Measurements from ENCODE around the gene GALC. TPM values are rescaled to one million over a fixed set of nuclear protein-coding genes. Genes with fewer than 3 reads are reported as not detected.
"Not testable (repeated sequence)": the region's sequence is repeated elsewhere in the genome, so short reads cannot be mapped to it uniquely, and the experiment has no call there.

The GALC gene
- total and polyA plus RNA-seq, 9 of the 15 experiments (the other 6 are each of a cell fraction or from before 2014, with no cell fraction given) = 1.6 to 15.0 (median 7.3) TPM

- TF ChIP-seq MTA3 (IDR thresholded peaks at IDR 0.05; ENCODE audit: borderline replicate concordance) (peak; percentile 41; the same call in 1 of the 2 replicates), TEAD4 (IDR thresholded peaks at IDR 0.05; ENCODE audit: low read length) (peak; percentile 89), HMBOX1 (IDR thresholded peaks at IDR 0.05) (peak; percentile 84), RAD21 (CRISPR knock-in tag; conservative IDR thresholded peaks at IDR 0.05 in 1 of 2, IDR thresholded peaks at IDR 0.05 in 1 of 2) (peak in 1 of 2 experiments; percentile 9; a peak in 1 of 4 replicates), MYC (CRISPR knock-in tag; IDR thresholded peaks at IDR 0.05; ENCODE audit: borderline replicate concordance, low read depth) (peak; percentile 67; the same call in 1 of the 2 replicates), KHSRP (IDR thresholded peaks at IDR 0.05) (peak; percentile 69; the same call in 1 of the 2 replicates), MTA1 (IDR thresholded peaks at IDR 0.05; ENCODE audit: borderline replicate concordance) (peak; percentile 68; the same call in 1 of the 2 replicates), PML (IDR thresholded peaks at IDR 0.05; ENCODE audit: low read length) (peak; percentile 80), MAX (CRISPR knock-in tag; IDR thresholded peaks at IDR 0.05) (peak; percentile 67), CTBP1 (IDR thresholded peaks at IDR 0.05; ENCODE audit: borderline replicate concordance) (peak; percentile 82), NCOR1 (IDR thresholded peaks at IDR 0.05) (peak; percentile 99), ZNF644 (tag; IDR thresholded peaks at IDR 0.05; ENCODE audit: low read depth) (peak; percentile 73; the same call in 1 of the 2 replicates), KLF6 (CRISPR knock-in tag; IDR thresholded peaks at IDR 0.05; ENCODE audit: borderline replicate concordance) (peak; percentile 91), CBFA2T2 (conservative IDR thresholded peaks at IDR 0.05) (peak; percentile 99), FOXK2 (conservative IDR thresholded peaks at IDR 0.05 in 1 of 2, IDR thresholded peaks at IDR 0.05 in 1 of 2; ENCODE audit: low read depth in 2 of 2) (0 out of 4 replicates have a peak, but pooled peaks of 1 of the 2 experiments have one; percentile 8), ZBTB2 (IDR thresholded peaks at IDR 0.05) (peak; percentile 41; the same call in 1 of the 2 replicates), ZNF175 (CRISPR knock-in tag; IDR thresholded peaks at IDR 0.05; ENCODE audit: low read depth) (peak; percentile 54; the same call in 1 of the 2 replicates), PTRF (tag; IDR thresholded peaks at IDR 0.05) (peak; percentile 81), TCF15 (CRISPR knock-in tag; IDR thresholded peaks at IDR 0.05) (0 out of 2 replicates have a peak, but pooled peaks have one; percentile 25), PYGO2 (tag; IDR thresholded peaks at IDR 0.05) (peak; percentile 68; the same call in 1 of the 2 replicates)
- TF ChIP-seq TEAD4 (CRISPR knock-in tag; IDR thresholded peaks at IDR 0.05; ENCODE audit: borderline replicate concordance); MYC (IDR thresholded peaks at IDR 0.05; ENCODE audit: low read depth, low read length): not testable (repeated sequence)
These were observed 31.5 kb upstream of the GALC start (continued) for GRCh38 chr14:88024252-88025086.
